NCI-H1436 (cell line): ENCODE measurements around the gene RAB37.

Source experiments
- DNase-seq: peaks from one replicate; lab custom pipeline; 2025; lab: John Stamatoyannopoulos, UW

RAB37 gene

DNA sequence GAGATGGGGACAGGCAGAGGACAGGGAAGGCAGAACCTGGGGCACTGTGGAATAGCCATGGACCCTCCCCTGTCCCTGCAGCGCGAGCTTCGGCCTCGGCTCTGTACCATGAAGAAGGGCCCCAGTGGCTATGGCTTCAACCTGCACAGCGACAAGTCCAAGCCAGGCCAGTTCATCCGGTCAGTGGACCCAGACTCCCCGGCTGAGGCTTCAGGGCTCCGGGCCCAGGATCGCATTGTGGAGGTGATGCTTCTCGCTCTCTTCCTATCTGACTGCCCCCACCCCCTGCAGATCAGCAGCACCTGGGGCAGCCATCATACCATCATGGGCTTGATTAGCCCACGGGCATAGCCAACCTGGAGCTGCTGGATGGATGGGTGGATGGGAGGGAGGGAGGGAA lies 24.9 kb downstream of the RAB37 start:
- DNase-seq = no peak

DNA sequence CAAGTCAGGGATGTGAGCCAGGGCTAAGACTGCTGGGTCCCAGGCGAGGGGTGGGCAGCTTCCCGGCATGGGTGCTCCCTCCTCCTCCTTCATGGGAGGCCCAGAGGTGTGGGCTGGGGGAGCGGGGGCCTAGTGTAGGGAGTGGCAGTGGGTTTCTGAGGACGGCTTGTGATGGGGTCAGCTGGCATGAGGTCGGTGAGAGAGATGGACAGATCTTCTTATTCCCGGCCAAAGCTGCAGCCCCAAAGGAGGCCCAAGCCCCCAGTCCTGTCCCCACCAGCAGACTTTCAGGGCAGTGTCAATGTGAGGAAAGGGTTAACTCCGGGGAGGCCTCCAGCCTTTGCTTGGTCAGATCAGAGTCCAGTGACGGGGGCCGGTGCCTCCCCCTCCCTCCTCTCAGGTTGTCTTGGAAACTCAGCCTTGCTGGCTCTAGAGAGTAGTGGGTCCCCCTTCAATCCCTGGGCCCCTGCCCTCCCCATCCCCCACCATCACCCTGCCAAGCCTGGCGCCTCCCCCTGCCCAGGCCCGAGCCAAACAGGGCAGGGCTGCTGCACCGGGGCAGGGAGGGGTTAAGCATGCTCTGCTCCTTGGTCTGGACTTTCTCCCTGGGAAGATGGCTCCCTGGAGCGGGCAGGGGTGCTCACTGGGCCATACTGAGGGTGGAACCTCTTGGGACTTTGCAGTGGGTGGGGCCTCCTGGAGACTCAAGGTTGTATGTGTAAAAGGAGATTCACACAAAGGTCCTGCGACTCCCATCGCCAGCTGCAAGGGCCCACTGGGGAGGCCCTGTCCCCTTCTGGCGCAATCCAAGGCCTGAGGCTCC lies 26.7 kb downstream of the RAB37 start:
- DNase-seq = no peak

DNA sequence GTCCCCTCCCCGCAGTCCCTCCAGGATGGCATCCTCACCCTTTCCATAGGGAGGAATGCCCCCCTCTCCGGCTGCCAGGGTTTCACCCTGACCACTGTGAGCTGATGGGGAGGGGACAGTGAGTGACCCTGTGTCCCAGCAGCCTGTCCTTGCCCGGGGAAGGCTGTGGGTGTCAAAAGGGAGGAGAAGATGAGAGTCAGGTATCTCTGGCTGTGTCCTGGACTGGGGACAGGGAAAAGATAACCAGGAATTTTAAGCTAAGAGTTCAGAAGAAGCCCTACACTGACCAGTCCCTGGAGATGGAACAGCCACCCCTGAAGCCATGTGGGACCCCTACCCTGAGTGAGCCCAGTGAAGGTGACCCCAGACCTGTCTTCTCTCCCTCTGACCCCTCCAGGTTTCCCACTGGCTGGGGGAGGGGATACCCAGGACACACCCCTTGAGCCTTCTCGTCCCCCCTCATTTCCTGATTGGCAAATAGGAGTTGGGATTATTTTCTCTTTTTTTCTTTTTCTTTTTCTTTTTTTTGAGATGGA lies 27.8 kb downstream of the RAB37 start:
- DNase-seq = no peak

DNA sequence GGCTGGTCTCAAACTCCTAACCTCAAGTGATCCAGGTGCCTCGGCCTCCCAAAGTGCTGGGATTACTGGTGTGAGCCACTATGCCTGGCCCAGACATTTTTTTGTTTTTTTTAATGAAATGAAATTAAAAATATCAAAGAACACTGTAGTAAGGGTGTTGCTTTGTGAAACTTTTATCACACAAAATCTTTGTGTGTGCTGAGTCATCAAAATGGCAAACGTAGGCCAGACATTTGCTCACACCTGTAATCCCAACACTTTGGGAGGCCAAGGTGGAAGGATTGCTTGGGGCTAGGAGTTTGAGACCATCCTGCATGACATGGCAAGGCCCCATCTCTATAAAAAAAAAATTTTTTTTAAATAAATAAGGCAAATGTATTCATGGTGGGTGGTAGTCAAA lies 29.4 kb downstream of the RAB37 start:
- DNase-seq = no peak

DNA sequence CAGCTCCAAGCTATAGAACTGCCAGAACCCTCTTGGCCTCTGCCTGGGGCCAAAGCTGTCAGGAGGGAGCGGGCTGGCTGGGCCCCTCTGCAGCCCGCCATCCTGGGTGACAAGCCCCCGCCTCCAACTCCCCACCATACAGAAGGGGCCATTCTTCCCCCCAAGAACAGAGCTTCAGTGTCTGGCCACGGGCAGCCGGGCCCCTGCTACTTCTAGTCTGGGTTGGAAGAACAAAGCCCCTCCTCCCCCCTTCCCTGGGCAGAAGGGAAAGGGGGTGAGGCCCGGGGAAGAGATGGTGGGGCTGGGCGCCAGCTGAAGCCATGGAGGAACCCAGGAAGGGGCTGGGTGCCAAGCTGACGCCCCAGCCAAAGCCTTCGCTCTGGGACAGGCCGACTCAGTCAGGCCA lies 30.1 kb downstream of the RAB37 start:
- DNase-seq = no peak

DNA sequence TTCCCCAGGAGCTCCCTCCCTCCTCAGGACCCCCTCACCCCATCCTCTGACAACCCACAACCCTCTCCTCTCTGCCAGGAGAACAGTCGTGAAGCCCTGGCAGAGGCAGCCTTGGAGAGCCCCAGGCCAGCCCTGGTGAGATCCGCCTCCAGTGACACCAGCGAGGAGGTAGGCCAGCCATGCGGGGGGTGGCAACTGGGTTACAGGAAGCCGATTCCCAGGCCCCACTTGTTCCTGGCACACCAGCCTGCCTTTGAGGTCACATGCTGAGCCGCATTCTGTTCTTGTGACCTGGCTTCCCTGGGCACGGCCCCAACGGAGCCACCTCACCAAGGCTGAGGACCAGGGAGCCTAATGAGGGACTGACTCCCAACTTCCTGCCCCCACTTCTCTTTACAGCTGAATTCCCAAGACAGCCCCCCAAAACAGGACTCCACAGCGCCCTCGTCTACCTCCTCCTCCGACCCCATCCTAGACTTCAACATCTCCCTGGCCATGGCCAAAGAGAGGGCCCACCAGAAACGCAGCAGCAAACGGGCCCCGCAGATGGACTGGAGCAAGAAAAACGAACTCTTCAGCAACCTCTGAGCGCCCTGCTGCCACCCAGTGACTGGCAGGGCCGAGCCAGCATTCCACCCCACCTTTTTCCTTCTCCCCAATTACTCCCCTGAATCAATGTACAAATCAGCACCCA lies 31.2 kb downstream of the RAB37 start:
- DNase-seq = no peak

DNA sequence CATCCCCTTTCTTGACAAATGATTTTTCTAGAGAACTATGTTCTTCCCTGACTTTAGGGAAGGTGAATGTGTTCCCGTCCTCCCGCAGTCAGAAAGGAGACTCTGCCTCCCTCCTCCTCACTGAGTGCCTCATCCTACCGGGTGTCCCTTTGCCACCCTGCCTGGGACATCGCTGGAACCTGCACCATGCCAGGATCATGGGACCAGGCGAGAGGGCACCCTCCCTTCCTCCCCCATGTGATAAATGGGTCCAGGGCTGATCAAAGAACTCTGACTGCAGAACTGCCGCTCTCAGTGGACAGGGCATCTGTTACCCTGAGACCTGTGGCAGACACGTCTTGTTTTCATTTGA lies 31.7 kb downstream of the RAB37 start:
- DNase-seq = no peak

DNA sequence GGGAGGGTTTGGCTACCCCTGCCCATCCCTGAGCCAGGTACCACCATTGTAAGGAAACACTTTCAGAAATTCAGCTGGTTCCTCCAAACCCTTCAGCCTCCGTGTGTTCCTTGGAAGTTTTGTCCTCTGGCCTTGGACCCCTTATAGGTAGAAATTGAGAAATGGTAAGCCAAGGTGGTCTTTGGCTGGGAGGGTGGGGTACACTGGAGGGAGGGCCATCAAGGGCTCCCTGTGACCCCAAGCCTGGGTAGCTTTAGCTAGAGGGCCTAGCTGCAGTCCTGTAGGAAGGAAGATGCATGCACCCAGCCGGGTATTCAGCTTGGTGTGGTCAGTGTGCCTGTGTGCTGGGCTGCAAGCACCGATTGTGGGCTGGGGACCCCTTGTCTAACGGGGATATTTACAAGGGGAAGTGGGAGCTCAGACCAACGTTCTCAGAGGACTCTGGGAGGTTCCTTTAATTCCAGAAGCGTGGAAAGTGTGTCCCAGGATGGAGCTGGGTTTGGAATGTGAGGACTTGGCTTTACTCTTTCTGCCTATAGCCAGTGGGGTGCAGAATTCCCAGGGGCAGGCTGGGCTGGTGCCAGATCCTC lies 32.3 kb downstream of the RAB37 start:
- DNase-seq = no peak

DNA sequence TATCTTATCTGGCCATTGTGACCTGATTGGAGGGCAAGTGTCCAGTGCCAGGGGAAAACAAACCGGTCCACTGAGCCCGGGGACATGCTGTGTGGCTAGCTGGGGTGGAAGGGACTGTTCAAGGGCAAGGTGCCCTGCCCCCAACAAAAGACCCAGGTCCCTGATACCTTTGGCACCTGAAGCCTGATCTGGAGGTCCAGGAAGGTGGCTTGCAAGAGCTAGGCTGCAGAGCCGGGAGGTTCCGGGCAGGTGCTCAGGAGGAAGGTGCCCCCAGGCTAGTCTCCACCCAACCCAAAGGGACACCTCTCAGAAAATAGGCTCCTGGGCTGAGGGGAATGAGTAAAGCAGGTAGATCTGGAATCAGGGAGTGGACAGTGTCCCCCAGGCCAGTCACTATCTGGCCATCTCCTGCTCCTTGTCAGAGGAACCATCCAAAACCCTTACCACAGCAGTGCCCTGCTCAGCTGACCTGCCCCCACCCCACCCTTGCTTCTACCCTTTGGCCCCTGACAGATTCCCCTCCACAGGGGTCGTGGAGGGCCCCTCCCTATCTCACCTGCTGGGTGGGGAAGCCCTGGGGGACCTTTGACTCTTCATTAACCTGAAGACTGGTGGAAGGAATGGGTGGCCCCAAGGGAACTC lies 32.9 kb downstream of the RAB37 start:
- DNase-seq = no peak

DNA sequence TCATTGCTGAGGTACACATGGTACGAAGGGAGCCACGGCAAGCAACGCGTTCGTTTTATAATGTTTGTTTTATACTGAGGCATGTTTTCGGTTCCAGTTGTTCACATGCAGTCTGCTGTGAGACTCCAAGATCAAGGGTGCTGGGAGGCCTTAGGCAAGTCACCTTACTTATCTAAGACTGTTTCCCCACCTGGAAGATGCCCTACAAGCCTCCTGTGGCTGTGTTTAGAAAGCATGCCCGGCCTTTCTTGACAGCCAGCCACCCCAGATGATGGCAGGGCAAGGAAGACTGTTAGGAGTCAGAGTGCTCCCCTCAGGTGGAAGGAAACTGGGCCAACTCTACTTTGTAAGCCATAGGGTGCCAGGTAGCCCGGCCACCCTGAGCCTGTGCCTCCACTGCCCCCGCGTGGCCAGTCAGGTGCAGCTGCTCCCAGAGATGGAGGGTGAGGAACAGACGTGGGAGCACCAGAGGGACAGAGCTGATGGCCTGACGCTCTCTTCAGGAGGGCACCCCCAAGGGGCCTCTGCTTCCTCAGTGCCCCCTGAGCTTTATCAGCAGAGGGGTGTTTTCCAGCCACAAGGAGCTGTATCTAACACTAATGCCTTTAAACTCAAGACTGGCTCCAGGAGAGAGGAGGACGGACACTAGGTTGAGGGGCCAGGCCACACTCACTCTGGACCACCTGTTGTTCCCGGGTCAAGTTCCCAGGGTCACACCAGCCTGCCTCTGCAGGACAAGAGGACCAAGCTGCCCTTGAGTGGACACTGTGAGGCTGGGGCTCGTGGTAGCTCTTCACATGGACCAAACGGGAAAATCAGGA lies 33.7 kb downstream of the RAB37 start:
- peak; percentile 47 for DNase-seq

DNA sequence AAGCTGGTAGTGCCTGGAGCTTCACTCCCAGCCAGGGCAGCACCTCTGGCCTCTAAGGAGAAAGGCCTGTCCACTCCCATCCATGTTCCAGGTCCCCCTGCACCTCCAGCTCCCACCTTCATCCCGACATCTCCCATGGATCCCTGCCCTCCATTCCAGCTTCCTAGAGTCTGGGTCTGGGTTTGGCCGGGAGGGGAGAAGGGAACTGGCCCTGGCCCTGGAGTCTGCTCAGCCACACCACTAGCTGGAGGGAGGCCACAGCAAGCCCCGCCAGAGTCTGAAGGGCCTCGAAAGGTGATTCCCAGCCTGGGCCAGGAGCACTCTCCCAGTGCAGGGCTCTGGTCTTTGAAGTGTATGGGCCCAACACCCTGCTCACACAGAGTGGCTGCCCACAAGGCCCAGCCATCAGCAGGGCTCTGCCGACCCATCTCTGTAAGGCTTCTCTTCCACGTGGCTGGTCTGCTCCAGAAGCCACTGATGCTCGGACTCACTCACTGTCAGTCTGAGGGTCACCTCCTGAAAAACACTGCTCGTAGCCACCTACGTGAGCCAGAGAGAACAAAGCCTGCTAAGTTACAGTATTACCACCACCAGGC lies 34.4 kb downstream of the RAB37 start:
- DNase-seq = no peak

DNA sequence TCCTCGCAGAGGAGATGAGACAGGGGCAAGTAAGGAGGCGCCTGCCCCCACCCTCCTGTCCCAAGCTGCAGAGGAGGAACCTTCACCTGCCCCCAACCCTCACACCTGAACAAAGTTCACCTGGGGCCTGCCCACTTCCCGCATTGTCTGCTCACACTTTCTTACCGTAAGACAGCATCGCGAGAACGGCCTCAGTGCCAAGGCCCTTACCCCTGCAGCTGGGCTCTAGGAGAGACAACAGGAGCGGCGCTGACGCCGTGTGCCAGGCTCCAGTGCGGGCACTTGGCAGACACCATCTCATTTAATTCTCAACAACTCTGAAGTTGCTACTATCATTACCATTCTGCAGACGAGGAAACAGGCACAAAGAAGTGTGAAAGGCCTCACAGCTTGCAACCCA lies 35.0 kb downstream of the RAB37 start:
- no peak for DNase-seq

DNA sequence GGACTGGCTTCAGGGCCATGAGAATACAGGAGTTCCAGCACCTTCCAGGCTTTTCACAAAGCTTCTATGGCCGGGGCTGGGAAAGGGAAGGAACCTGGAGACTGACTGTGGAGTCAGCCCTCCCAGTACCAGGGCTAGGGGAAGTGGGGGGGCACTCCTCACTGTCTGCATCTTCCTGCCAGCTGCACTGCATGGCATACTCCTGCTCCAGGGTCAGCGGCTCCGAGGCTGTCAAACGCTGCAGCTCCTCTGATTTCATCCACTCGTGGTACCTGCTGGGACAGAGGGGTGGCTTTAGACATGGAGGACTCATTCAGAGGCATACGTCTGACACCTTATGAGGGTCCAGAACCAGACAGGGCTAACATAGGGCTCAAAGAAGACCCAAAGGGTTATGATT lies 36.4 kb downstream of the RAB37 start:
- no peak for DNase-seq

DNA sequence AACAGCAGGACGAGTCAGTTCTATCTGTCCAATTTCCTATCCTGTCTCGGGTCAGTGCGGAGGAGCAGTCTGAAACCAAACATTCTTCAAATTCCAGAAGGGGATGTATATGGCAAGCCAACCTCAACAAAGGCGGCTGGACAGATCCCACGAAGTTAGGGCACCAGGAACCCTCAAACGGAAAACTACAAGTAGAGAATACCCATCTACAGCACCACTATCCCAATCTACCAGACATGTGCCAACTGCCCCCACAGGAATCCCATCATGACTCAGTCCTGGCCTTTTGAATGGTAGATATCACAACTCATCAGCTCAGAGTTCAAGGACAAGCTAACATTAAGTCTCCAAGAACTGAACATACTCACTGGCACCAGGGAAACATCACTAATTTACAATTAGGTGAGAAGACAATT lies 36.8 kb downstream of the RAB37 start:
- no peak for DNase-seq

DNA sequence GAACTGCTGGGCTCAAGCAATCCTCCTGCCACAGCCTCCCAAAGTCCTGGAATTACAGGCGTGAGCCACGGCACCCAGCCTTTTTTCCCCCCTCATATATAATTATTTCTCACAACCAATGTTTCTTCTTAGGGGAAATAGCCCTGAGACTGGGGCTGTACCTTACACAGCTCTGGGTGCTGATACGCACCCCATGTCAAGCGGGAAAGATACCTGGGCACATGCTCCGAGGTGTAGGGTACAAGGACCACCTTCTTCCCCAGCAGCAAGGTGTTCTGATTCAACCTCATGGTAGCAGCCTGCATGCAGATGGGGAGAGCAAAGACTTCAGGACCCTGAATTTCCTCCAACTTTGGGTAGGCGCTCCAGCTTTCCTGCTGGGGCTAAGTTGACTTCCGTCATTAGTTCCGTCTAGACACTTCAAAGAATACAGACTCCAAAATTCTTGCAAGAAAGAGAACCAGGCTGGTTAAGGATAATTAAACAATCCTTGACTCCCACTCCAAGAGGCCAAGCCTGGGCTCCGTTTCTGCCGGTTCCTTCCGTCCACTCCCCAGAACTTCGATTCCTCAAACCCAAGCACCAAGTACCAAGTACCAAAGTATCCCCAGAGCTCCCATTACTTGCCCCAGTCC lies 38.5 kb downstream of the RAB37 start:
- DNase-seq = no peak

DNA sequence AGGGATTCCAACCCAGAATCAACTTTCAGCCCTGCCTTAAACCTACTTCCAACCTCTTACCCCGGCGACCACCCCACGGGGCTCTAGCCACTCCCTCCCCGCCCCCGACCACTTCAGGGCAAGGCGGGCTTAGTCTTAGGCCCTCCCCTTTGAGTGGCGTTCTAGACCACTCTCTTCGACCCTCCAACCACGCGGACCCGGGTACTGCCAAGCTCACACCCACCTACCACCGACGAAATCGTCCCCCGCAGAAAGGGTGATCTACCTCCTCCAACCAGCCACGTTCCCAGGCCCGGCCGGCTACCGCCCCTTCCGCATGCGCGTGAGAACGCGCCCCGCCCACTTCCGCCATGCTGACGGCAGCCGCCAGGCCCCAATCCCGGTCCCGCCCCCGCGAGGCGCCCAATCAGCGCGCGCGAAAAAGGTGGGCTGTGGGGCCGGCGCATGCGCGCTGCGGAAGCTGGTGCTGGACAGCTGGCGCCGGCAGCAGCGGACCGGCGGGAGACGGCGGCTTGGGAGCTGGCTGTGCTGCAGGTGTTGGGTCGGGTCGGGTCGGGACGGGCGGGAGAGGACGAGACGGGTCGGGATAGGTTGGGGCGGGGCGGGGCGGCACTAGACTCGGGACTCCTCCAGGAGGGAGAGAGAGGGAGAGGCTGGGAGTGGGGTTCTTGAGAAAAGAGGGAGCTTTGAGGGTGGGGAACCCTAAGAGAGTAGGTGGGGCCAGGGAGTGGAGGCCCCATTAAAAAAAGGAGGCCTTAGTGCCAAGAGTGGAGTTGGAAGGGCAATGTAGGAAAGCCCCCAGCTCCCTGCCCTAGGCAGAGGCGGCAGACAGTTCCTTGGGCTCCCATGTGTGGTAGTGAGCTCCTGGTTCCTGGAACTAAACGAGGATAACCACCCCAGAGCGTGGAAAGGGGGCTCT lies 39.2 kb downstream of the RAB37 start, which contains the start of gene NAT9:
TSS of gene NAT9 (minus strand) at position 302 of the 919 bp plus-strand sequence. CDS start 647 bp downstream, outside the sequence.
- DNase-seq = peak; percentile 98

DNA sequence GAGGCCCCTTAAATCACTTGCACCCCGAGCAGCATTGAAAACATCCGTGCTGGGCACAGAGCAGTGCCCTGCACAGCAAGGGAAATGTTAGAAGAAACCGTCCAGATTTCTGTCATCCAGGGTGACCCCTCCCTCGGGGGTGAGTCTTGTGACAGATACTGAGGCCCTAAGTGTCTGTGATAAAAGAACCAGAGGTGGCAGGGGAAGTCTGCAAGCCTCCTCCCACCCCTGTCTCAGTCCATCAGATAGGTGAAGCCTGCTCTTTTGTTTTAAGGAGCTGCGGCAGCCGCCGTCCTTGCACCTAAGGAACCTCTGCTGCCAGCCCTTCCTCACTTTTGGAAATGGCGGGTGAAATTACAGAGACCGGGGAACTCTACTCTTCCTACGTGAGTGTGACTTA lies 39.9 kb downstream of the RAB37 start:
- no peak for DNase-seq

DNA sequence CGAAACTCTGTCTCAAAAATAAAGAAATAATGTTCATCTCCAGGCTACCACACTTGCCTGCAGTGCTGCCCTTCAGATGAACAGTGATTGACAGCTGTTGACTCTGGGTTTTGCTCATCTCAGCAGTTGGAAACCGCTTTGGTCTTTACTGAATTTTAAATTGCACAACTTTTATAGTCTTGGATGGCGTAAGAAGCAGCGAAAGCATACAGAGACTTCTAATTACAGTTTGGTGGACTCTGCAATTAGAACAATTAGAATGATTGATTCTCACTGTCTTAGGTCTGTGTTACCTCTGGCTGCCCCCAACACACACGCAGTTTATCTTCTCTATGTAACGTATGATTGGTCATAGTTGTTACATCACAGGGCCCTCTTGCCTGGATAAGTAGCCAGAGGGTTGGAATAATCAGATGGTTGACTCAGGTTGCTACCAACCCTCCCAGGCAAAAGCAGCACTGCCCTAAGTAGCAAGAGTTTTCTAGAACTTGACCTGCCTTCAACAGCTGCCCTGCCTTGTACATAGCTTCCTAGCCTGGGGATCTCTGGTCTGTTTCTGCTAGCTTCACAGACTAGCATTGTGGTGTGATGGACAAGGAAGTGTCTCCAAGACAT lies 41.0 kb downstream of the RAB37 start:
- DNase-seq = no peak

DNA sequence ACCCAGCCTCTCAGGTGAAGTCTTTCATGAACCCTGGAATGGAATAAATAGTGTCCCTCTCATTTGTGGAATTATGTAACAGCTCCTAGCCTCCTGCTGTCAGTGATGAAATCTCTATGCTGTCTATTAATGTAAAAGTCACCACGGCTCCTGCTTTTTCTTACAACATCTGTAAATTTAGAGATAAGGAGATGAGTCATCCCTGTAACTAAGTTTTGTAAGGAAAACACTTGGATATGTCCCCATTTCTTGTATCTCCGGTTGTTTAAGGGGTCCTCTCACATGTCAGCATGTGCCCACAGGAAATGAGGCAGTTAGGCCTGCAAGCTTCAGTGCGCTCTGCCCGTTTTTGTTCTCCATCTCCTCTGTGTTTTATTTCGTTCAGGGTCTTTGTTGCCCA lies 41.9 kb downstream of the RAB37 start:
- no peak for DNase-seq
